Hepatocyte (in vitro differentiated cells): ENCODE results near the gene MAGI1.

ENCODE experiments used
- CTCF ChIP-seq: fragments of 200-600 bp; sonication (generic); IDR thresholded peaks from 2 replicates; pipeline ENCODE4 v1.5.1; 2016; ENCODE audit warnings: antibody characterized with exemption, mild to moderate bottlenecking; ENCODE audit not compliant: poor library complexity
- EZH2 ChIP-seq: fragments of 200-600 bp; sonication (generic); IDR thresholded peaks from 2 replicates; pipeline ENCODE4 v1.6.1; 2016; ENCODE audit warnings: antibody characterized with exemption, mild to moderate bottlenecking, borderline replicate concordance

- no peak for TF ChIP-seq EZH2
- TF ChIP-seq CTCF = no peak
Observed at GRCh38 chr3:65402597-65402996, 636.1 kb downstream of the MAGI1 start.
